DND-41 (cell line): ENCODE measurements around the gene PACRG.

Experiments used
- EZH2 ChIP-seq: IDR thresholded peaks from 3 replicates; pipeline ENCODE4 v1.6.1; 2012; ENCODE audit warnings: borderline replicate concordance, low read depth, mild to moderate bottlenecking, moderate library complexity, low read length, inconsistent platforms; ENCODE audit not compliant: severe bottlenecking
- TF ChIP-seq, protein P1 (sequence below): IDR thresholded peaks from 2 replicates; pipeline ENCODE4 v1.5.1; 2012; ENCODE audit warnings: borderline replicate concordance, low read length, moderate library complexity, mild to moderate bottlenecking; ENCODE audit not compliant: poor library complexity, severe bottlenecking; ENCODE audit errors: extremely low read depth

DNA sequence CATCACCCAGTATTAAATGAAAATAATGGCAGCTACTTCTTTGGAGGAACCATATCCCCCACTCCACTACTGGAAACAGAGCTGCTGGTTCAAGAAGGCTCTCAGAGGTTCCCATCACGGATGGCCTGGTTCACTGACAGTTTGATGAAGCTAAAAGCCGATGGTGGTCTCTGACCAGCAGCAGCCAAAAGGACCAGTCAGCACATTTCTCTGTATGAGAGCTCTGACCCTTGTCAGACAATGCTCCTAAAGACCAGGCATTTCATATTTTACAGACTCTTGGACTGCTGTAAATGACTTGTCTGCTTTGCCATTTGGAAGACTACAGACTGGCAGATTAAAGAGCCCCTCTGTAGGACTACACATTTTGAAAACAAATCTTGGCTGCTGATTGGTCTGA, 16.8 kb upstream of the PACRG start:
- no peak for TF ChIP-seq EZH2
- TF ChIP-seq, protein P1, sequence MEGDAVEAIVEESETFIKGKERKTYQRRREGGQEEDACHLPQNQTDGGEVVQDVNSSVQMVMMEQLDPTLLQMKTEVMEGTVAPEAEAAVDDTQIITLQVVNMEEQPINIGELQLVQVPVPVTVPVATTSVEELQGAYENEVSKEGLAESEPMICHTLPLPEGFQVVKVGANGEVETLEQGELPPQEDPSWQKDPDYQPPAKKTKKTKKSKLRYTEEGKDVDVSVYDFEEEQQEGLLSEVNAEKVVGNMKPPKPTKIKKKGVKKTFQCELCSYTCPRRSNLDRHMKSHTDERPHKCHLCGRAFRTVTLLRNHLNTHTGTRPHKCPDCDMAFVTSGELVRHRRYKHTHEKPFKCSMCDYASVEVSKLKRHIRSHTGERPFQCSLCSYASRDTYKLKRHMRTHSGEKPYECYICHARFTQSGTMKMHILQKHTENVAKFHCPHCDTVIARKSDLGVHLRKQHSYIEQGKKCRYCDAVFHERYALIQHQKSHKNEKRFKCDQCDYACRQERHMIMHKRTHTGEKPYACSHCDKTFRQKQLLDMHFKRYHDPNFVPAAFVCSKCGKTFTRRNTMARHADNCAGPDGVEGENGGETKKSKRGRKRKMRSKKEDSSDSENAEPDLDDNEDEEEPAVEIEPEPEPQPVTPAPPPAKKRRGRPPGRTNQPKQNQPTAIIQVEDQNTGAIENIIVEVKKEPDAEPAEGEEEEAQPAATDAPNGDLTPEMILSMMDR: no peak
